Keratinocyte (primary cell): ENCODE results near the gene SERTAD2. TPM values are rescaled to one million over a fixed set of nuclear protein-coding genes. Genes with fewer than 3 reads are reported as not detected.

Experiments
- DNase-seq: peaks from one replicate; pipeline ENCODE4 v3.0.0-alpha.2; 2011; ENCODE audit warnings: low read depth, missing footprints, low spot score
- FAIRE-seq: peaks from 2 replicates; lab custom pipeline; 2011; peaks lifted over from hg19 to GRCh38; lab: Jason Lieb, UNC
- H2AFZ ChIP-seq: 2 replicates; pipeline ENCODE4 v1.6.0; 2012; ENCODE audit warnings: low read length, control low read depth, inconsistent platforms; ENCODE audit not compliant: control insufficient read depth
- H3K27ac ChIP-seq: 2 replicates; pipeline ENCODE4 v1.5.1; 2011; ENCODE audit warnings: low read length; ENCODE audit not compliant: control insufficient read depth, insufficient read depth
- H3K27me3 ChIP-seq: 3 replicates; pipeline ENCODE4 v1.6.0; 2011; ENCODE audit warnings: low read length; ENCODE audit not compliant: control insufficient read depth, insufficient read depth; ENCODE audit errors: extremely low read depth
- H3K36me3 ChIP-seq, 2 experiments: 2 replicates in 1 of 2; 3 replicates in 1 of 2; pipeline ENCODE4 v1.5.1; 2011; ENCODE audit warnings: low read length in 2 of 2, mild to moderate bottlenecking in 1 of 2; ENCODE audit not compliant: control insufficient read depth in 2 of 2, insufficient read depth in 2 of 2; ENCODE audit errors: extremely low read depth in 1 of 2
- H3K4me1 ChIP-seq: 3 replicates; pipeline ENCODE4 v1.5.1; 2011; ENCODE audit warnings: low read length; ENCODE audit not compliant: control insufficient read depth, insufficient read depth; ENCODE audit errors: extremely low read depth
- H3K4me2 ChIP-seq: 3 replicates; pipeline ENCODE4 v1.6.0; 2011; ENCODE audit warnings: low read depth, low read length; ENCODE audit not compliant: control insufficient read depth, insufficient read depth; ENCODE audit errors: extremely low read depth
- H3K4me3 ChIP-seq, 3 experiments: fragments of 200-600 bp in 1 of 3; sonication (generic) in 1 of 3; 2 replicates in 2 of 3; 3 replicates in 1 of 3; pipeline ENCODE4 v1.5.1; 2011 to 2016; ENCODE audit warnings: low read length in 3 of 3, mild to moderate bottlenecking in 3 of 3, control low read depth in 2 of 3, inconsistent platforms in 1 of 3, low read depth in 1 of 3, mixed read lengths in 1 of 3, mixed run types in 1 of 3, moderate library complexity in 1 of 3; ENCODE audit not compliant: control insufficient read depth in 2 of 3, insufficient read depth in 2 of 3; ENCODE audit errors: extremely low read depth in 1 of 3
- H3K79me2 ChIP-seq: 2 replicates; pipeline ENCODE4 v1.6.0; 2012; ENCODE audit warnings: low read length; ENCODE audit not compliant: control insufficient read depth, insufficient read depth
- H3K9ac ChIP-seq: 3 replicates; pipeline ENCODE4 v1.6.0; 2011; ENCODE audit warnings: low read length; ENCODE audit not compliant: control insufficient read depth, insufficient read depth; ENCODE audit errors: extremely low read depth
- H3K9me1 ChIP-seq: 3 replicates; pipeline ENCODE4 v1.6.0; 2011; ENCODE audit warnings: low read length; ENCODE audit not compliant: control insufficient read depth, insufficient read depth; ENCODE audit errors: extremely low read depth
- H3K9me3 ChIP-seq: 2 replicates; pipeline ENCODE4 v1.5.1; 2012; ENCODE audit warnings: low read depth, low read length; ENCODE audit not compliant: control insufficient read depth
- H4K20me1 ChIP-seq: 3 replicates; pipeline ENCODE4 v1.6.0; 2011; ENCODE audit warnings: low read length; ENCODE audit not compliant: control insufficient read depth, insufficient read depth; ENCODE audit errors: extremely low read depth
- EZH2 ChIP-seq: IDR thresholded peaks from one replicate; pipeline ENCODE4 v1.6.1; 2012; ENCODE audit warnings: inconsistent platforms, mild to moderate bottlenecking, low read length, moderate library complexity
- dilution Hi-C: fragments of 300-500 bp; cut with MboI; formaldehyde crosslinking; loops from one replicate; pipeline ENCODE4 v1.7.0; 2020; ENCODE audit warnings: low sequenced_read_pairs; ENCODE audit not compliant: extremely low pct_ligation_motif_present
- polyA plus RNA-seq, 5 experiments: library from polyadenylated mRNA; depleted of rRNA in 3 of 5; stranded (reverse) in 3 of 5; stranded (forward) in 1 of 5; unstranded in 1 of 5; fragments of >200 nt; gene quantifications; 1 replicate in 1 of 5; 2 replicates in 3 of 5; 3 replicates in 1 of 5; pipeline versions ENCODE4 v1.2.1 to v1.2.3, GENCODE V29; 2011 to 2012; ENCODE audit warnings: missing spikeins in 2 of 5, low read depth in 1 of 5, low replicate concordance in 1 of 5
- TF ChIP-seq, protein P1 (sequence below), 3 experiments: IDR thresholded peaks in 1 of 3; conservative IDR thresholded peaks in 1 of 3; optimal IDR thresholded peaks in 1 of 3; 2 replicates in 2 of 3; 3 replicates in 1 of 3; pipeline versions ENCODE3 to v1.5.1; 2011; ENCODE audit warnings: low read length in 3 of 3, mild to moderate bottlenecking in 3 of 3, moderate library complexity in 2 of 3, control low read depth in 1 of 3, inconsistent platforms in 1 of 3; ENCODE audit not compliant: insufficient read depth in 2 of 3; ENCODE audit errors: extremely low read depth in 1 of 3

Gene SERTAD2
- polyA plus RNA-seq, 1 donor (not counting 4 experiments of a cell fraction or from before 2014, with no cell fraction given), result 13.1 TPM

DNA sequence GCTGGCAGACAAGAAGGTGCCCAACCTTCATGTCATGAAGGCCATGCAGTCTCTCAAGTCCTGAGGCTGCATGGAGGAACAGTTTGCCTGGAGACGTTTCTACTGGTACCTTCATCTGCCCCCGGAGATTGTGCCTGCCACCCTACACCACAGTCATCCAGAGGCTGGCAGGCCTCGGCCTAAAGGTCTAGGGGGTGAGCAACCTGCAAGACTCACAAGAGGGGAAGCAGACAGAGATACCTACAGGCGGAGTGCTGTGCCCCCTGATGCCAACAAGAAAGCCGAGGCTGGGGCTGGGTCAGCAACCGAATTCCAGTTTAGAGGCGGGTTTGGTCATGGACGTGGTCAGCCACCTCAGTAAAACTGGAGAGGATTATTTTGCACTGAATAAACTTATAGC is 12.0 kb upstream of the SERTAD2 start:
- no peak for DNase-seq
- H3K9ac ChIP-seq, result no peak overlapping the region
- TF ChIP-seq, protein P1, sequence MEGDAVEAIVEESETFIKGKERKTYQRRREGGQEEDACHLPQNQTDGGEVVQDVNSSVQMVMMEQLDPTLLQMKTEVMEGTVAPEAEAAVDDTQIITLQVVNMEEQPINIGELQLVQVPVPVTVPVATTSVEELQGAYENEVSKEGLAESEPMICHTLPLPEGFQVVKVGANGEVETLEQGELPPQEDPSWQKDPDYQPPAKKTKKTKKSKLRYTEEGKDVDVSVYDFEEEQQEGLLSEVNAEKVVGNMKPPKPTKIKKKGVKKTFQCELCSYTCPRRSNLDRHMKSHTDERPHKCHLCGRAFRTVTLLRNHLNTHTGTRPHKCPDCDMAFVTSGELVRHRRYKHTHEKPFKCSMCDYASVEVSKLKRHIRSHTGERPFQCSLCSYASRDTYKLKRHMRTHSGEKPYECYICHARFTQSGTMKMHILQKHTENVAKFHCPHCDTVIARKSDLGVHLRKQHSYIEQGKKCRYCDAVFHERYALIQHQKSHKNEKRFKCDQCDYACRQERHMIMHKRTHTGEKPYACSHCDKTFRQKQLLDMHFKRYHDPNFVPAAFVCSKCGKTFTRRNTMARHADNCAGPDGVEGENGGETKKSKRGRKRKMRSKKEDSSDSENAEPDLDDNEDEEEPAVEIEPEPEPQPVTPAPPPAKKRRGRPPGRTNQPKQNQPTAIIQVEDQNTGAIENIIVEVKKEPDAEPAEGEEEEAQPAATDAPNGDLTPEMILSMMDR (optimal IDR thresholded peaks at IDR 0.05 in 1 of 3, IDR thresholded peaks at IDR 0.05 in 1 of 3, conservative IDR thresholded peaks at IDR 0.05 in 1 of 3; ENCODE audit: extremely low read depth in 1 of 3, insufficient read depth in 2 of 3, low read length in 3 of 3), result no peak
- TF ChIP-seq EZH2, result no peak
- no peaks in the 10 kb centered on the region for H3K9me1 ChIP-seq
- no peak overlapping the region for H3K27ac ChIP-seq
- H3K4me2 ChIP-seq, result no peak overlapping the region
- no peak overlapping the region for H3K4me3 ChIP-seq
- H3K36me3 ChIP-seq, result peaks cover 0 to 1% of the 10 kb centered on the region in 2 experiments
- dilution Hi-C loops, result no loop called here
- FAIRE-seq, result no peak
- H3K27me3 ChIP-seq, result no peaks in the 10 kb centered on the region
- H3K9me3 ChIP-seq, result no peaks in the 10 kb centered on the region
- no peaks in the 10 kb centered on the region for H4K20me1 ChIP-seq
- H3K4me1 ChIP-seq, result peaks cover 7% of the 10 kb centered on the region
- H2AFZ ChIP-seq, result no peak overlapping the region
- no peaks in the 10 kb centered on the region for H3K79me2 ChIP-seq

DNA sequence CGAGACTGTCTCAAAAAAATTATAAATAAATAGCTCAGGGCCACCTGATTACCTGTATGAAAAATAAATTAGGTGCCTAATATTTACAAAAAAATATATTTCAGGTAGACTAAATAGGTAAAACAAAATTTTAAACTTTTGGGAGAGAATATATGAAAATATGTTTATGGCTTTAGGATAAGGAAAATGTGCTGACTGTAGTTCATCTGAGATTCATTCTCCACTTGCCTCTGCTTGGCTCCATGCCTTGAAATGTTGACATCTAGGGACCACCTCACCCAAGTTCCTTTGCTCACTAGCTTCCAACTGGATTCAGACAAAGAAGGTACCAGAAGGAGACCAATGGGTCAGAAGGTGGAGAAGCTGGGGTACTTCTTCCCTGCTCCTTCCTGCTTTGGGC is 9.7 kb upstream of the SERTAD2 start:
- H2AFZ ChIP-seq, result no peak overlapping the region
- no peak for FAIRE-seq
- DNase-seq, result no peak
- no peak overlapping the region for H3K27ac ChIP-seq
- no peak overlapping the region for H3K9ac ChIP-seq
- no peaks in the 10 kb centered on the region for H4K20me1 ChIP-seq
- no peaks in the 10 kb centered on the region for H3K9me3 ChIP-seq
- dilution Hi-C loops, result no loop called here
- peaks cover 7% of the 10 kb centered on the region for H3K4me1 ChIP-seq
- no peaks in the 10 kb centered on the region for H3K27me3 ChIP-seq
- no peak for TF ChIP-seq EZH2
- TF ChIP-seq, protein P1 (optimal IDR thresholded peaks at IDR 0.05 in 1 of 3, IDR thresholded peaks at IDR 0.05 in 1 of 3, conservative IDR thresholded peaks at IDR 0.05 in 1 of 3; ENCODE audit: extremely low read depth in 1 of 3, insufficient read depth in 2 of 3, low read length in 3 of 3), result no peak
- H3K4me3 ChIP-seq, result no peak overlapping the region
- no peak overlapping the region for H3K4me2 ChIP-seq
- no peaks in the 10 kb centered on the region for H3K79me2 ChIP-seq
- H3K9me1 ChIP-seq, result no peaks in the 10 kb centered on the region
- H3K36me3 ChIP-seq, result peaks cover 0 to 1% of the 10 kb centered on the region in 2 experiments
